ENCODE results near the gene RAB5B. TPM values are rescaled to one million over a fixed set of nuclear protein-coding genes. Genes with fewer than 3 reads are reported as not detected.

RAB5B gene
- polyA plus RNA-seq, 1 donor = 129 TPM

Other genes starting within 250 kb of the RAB5B start
- 770 TPM for gene CD63, start 245.1 kb upstream of the RAB5B start, polyA plus RNA-seq (ENCODE audit: insufficient read length)
- 17.2 TPM for gene GDF11, start 231.0 kb upstream of the RAB5B start, polyA plus RNA-seq (ENCODE audit: insufficient read length)
- gene SARNP, start 156.4 kb upstream of the RAB5B start, polyA plus RNA-seq (ENCODE audit: insufficient read length) = 68.8 TPM
- gene ORMDL2, start 156.0 kb upstream of the RAB5B start, polyA plus RNA-seq (ENCODE audit: insufficient read length) = 15.9 TPM
- 20.6 TPM for gene DNAJC14, start 144.5 kb upstream of the RAB5B start, polyA plus RNA-seq (ENCODE audit: insufficient read length)
- gene MMP19, start 131.1 kb upstream of the RAB5B start, polyA plus RNA-seq (ENCODE audit: insufficient read length) = 2.7 TPM
- gene PYM1, start 46.2 kb upstream of the RAB5B start, polyA plus RNA-seq (ENCODE audit: insufficient read length) = 17.9 TPM
- 15.0 TPM for gene DGKA, start 42.9 kb upstream of the RAB5B start, polyA plus RNA-seq (ENCODE audit: insufficient read length)
- 1.1 TPM for gene PMEL, start 8.0 kb upstream of the RAB5B start, polyA plus RNA-seq (ENCODE audit: insufficient read length)
- 23.4 TPM for gene CDK2, start 7.2 kb upstream of the RAB5B start, polyA plus RNA-seq (ENCODE audit: insufficient read length)
- 16.1 TPM for gene SUOX, start 23.2 kb downstream of the RAB5B start, polyA plus RNA-seq (ENCODE audit: insufficient read length)
- 9.4 TPM for gene IKZF4, start 47.0 kb downstream of the RAB5B start, polyA plus RNA-seq (ENCODE audit: insufficient read length)
- 69.7 TPM for gene RPS26, start 67.8 kb downstream of the RAB5B start, polyA plus RNA-seq (ENCODE audit: insufficient read length)
- gene ERBB3, start 106.1 kb downstream of the RAB5B start, polyA plus RNA-seq (ENCODE audit: insufficient read length) = 187 TPM
- gene PA2G4, start 130.5 kb downstream of the RAB5B start, polyA plus RNA-seq (ENCODE audit: insufficient read length) = 111 TPM
- 5,976 TPM for gene RPL41, start 142.6 kb downstream of the RAB5B start, polyA plus RNA-seq (ENCODE audit: insufficient read length)
- 3.6 TPM for gene ZC3H10, start 144.2 kb downstream of the RAB5B start, polyA plus RNA-seq (ENCODE audit: insufficient read length)
- 71.4 TPM for gene ESYT1, start 154.2 kb downstream of the RAB5B start, polyA plus RNA-seq (ENCODE audit: insufficient read length)
- gene MYL6B, start 178.5 kb downstream of the RAB5B start, polyA plus RNA-seq (ENCODE audit: insufficient read length) = 905 TPM
- 1,230 TPM for gene MYL6, start 184.3 kb downstream of the RAB5B start, polyA plus RNA-seq (ENCODE audit: insufficient read length)
- 53.8 TPM for gene SMARCC2, start 215.4 kb downstream of the RAB5B start, polyA plus RNA-seq (ENCODE audit: insufficient read length)
- gene RNF41, start 247.8 kb downstream of the RAB5B start, polyA plus RNA-seq (ENCODE audit: insufficient read length) = 42.7 TPM

All from forelimb muscle (tissue), 1 donor.